Fibroblast of pulmonary artery (primary cell): Measurements from ENCODE around the gene ZDHHC22.

ENCODE experiments used
- DNase-seq: peaks from one replicate; pipeline ENCODE4 v3.0.0-alpha.2; 2010; ENCODE audit warnings: low read depth
- H3K4me3 ChIP-seq: replicated peaks from 2 replicates; pipeline ENCODE4 v1.5.1; 2011; ENCODE audit warnings: low read depth, mild to moderate bottlenecking, control low read depth, low read length, moderate library complexity
- TF ChIP-seq, protein P1 (sequence below): IDR thresholded peaks from 2 replicates; pipeline ENCODE4 v1.5.1; 2011; ENCODE audit warnings: mild to moderate bottlenecking, control low read depth, low read length, inconsistent platforms; ENCODE audit errors: missing control alignments

ZDHHC22 gene, protein sequence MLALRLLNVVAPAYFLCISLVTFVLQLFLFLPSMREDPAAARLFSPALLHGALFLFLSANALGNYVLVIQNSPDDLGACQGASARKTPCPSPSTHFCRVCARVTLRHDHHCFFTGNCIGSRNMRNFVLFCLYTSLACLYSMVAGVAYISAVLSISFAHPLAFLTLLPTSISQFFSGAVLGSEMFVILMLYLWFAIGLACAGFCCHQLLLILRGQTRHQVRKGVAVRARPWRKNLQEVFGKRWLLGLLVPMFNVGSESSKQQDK

DNA sequence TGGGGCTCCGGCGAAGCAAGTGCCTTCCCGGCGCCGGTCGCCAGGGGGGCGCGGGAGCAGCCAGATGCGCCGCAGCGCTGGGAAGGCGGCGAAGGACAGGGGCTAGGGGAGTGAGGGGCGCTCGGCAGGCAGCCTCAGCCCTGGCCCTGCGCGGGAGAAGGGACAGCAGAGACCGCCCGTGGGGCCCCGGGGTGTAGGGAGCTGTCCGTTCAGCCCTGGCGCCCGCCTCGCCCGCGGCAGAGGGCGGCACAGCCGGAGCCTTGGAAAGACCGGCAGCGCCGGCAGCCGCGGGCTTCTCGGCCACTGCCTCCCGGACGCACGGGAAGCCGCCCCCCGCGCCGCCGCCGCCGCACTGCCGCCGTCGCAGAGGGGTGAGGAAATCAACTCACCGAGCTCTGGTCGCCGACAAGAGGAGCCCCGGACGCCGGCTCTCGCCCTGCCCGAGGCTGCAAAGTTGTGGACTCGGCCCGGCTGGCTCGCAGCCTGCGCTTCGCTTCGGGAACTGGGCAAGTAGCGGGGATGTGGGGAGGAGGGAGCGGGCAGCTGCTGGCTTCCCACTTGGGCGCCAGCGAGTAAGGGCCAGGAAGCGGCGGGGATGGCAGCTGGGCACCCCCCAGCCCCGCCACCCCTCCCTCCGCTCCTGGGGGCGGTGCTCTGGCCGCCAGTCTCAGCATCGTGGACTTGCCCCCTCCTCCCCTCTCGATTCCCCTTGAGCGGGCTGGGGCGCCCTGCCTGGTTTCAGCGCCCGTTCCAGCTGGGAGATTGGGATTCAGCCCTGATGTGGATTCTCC lies at the start of gene ZDHHC22:
Gene ZDHHC22, minus strand, starts transcription at position 578 of the 791 bp plus-strand sequence. CDS start 2,053 bp downstream, outside the sequence.
- TF ChIP-seq, protein P1, sequence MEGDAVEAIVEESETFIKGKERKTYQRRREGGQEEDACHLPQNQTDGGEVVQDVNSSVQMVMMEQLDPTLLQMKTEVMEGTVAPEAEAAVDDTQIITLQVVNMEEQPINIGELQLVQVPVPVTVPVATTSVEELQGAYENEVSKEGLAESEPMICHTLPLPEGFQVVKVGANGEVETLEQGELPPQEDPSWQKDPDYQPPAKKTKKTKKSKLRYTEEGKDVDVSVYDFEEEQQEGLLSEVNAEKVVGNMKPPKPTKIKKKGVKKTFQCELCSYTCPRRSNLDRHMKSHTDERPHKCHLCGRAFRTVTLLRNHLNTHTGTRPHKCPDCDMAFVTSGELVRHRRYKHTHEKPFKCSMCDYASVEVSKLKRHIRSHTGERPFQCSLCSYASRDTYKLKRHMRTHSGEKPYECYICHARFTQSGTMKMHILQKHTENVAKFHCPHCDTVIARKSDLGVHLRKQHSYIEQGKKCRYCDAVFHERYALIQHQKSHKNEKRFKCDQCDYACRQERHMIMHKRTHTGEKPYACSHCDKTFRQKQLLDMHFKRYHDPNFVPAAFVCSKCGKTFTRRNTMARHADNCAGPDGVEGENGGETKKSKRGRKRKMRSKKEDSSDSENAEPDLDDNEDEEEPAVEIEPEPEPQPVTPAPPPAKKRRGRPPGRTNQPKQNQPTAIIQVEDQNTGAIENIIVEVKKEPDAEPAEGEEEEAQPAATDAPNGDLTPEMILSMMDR = peak; percentile 4
- H3K4me3 ChIP-seq = peak within 1 kb of the TSS; percentile 28
- peak; percentile 18 for DNase-seq

DNA sequence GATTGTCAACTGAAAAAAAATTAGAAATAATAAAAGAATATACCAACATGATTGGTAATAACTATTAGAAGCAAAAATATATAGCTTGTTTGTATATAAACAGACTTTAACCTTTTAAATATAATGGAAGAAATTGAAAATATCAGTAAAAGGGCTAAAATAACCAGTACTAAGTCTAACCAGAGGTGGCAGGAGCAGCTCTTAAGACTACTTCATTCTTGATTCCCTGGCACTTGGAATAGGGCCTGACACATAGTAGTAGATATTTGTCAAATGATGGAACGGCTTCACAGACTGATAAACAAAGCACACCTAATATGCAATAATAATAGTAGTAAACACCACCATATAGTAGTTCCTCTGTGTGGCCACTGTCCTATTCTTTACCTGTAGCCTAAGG lies 49.4 kb upstream of the ZDHHC22 start:
- TF ChIP-seq, protein P1 = no peak
- no peak overlapping the region for H3K4me3 ChIP-seq
- DNase-seq = no peak

DNA sequence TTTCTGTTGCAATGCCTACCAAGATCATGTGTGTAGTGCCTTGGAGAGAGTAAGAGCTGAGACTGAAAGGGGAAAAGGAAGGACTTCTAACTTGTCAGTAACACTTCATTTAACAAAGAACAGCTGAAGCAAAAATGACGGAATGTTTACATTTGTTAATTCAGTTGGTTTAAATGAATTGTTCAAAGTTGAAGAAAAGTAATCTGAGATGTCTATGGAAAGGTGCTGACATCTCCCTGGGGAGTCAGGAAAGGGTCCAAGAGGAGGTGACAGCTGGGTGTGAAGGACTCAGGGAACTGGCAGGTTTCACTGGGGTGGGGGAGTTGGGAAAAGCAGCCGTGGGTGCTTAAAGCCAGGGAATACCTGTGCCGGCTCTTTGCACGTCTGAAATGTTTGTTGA lies 47.9 kb upstream of the ZDHHC22 start:
- TF ChIP-seq, protein P1 = no peak
- DNase-seq = no peak
- no peak overlapping the region for H3K4me3 ChIP-seq

DNA sequence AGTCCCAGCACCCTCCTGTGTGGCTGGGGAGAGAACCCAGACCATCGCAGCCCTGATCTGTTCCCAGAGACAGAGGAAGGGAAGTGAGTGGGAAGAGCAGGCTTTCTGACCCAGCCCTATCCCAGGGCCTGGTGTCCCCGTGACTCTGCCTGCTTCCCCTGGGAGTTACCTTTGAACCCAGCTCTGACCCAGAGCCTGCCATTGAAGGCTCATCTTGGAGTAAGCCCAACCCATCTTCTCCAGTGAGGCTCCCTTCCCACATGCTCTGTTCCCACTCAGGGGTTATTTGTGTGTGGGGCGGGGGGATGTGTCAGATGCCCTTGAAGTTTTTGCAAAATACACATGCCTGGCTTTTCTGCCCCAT lies 46.0 kb upstream of the ZDHHC22 start:
- TF ChIP-seq, protein P1 = no peak
- H3K4me3 ChIP-seq = no peak overlapping the region
- DNase-seq = no peak

DNA sequence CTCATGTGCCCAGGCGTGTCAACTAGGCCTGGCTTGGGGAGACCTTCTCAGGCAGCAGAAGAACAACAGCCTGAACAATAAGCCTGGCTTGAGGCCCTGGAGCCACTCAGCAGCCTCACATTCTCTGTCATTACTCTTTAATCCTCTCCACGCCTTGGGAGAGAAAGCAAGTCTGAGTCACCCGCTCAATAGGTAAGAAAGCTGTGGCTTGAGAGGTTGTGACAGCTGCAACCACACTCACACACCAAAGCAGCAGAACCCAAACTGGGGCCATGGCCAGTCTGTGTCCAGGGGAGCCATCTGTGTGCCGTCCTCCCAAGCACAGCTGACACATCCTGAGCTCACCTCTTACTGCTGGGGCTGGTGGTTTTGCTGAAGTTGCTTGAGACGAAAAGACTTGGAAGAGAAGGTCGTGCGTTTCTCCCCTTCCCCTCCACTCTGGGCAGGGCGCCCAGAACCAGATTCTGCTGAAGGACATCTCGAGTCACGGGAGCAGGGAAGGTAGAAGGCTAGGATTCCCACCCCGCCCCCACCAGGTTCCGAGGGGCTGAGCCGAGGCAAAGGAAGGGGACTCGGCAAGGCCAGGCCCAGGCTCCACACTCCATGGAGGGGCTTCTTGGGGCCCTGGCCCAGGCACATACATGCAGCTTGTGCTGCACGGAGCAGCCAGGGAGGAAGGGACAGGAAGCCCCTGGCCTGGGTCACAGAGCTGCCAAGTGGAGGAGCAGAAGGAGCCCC lies 45.5 kb upstream of the ZDHHC22 start:
- TF ChIP-seq, protein P1 = no peak
- DNase-seq = peak; percentile 6
- H3K4me3 ChIP-seq = no peak overlapping the region

DNA sequence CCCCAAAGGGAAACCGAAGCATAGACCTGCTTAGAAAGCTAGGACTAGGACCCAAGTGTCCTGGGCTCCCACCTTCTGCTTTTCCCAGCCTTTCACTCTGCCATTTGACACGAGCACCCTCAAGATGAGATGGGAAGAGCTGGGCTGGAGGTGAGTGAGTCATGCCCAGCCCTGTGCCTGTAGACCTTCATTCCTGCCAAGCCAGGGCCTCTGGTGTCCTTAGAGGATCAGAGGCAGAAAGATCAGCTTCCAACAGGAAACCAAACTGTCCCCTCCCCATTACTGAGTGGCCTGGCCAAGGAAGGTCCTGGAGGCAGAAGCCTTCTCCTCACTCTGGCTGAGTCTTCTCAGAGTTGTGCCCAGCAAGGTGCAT lies 43.5 kb upstream of the ZDHHC22 start:
- DNase-seq = no peak
- no peak overlapping the region for H3K4me3 ChIP-seq
- TF ChIP-seq, protein P1 = no peak
